NCI-H187 treated with DMSO at 0.1 percent for 48 hours (cell line): Measurements from ENCODE around the gene HLCS.
"Not testable (repeated sequence)": the region's sequence is repeated elsewhere in the genome, so short reads cannot be mapped to it uniquely, and the experiment has no call there.

Experiments
- DNase-seq: peaks from one replicate; lab custom pipeline; 2025; lab: John Stamatoyannopoulos, UW

Gene HLCS

DNA sequence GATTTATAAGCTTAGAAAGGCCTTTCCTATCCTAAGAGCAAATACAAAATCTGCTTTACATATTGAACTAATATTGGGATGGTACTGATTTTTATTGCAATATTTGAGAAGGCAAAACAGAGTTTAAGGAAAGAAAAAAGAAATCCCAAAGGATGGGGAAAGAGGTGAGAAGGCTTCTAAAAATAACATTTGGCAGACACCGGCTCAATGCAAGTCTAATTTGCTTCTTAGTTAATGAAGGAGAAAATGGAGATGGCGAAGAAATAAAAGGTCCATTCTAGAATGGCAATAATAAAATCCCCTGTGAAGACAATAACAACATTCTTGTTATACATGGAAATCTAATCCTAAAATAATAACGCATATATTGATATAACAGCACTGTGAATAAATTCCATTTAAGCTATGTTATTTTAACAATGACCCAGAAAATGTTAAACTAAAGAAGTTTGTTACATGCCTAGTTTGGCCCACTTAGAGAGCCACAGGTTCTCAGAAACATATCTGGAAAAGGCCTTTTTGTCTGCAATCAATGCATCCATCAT lies 117.7 kb downstream of the HLCS start:
- DNase-seq = no peak

DNA sequence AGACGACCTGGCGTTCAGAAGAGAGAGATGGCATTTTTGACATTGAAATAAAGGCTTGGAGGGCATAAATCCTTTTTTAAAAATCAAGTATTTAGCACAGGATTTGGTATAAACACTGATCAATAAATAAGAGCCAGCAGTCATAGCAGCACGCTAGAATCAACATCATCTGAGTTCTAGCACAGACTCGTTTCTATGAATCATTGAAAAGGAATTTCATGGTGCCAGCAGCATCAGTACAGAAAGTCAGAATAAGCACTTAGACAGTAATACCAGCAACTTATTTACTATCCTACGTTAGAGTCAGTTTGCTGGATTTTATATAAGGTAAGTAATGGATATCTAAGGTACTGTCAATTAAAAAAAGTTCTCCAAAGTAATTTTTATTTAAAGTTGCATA lies 119.3 kb downstream of the HLCS start:
- DNase-seq = no peak

DNA sequence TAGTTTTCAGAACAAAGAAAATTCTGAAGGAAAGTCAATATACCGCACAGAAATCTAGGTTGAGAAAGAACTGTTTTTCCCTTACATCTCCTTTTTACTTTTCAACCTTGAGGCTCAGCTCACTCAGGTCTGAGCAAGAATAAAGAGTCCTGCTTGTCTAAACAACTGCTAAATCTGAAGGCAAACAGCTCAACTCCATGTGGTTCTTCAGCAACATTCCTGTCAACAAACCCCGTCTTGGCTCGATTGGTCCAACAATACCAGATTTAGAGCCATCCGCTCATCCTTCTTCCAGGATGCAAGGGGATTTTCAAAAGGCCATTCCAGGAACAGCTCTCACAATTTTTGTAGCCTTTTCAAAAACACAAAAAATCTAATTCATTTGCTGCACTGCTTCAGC lies 119.8 kb downstream of the HLCS start:
- DNase-seq = no peak

DNA sequence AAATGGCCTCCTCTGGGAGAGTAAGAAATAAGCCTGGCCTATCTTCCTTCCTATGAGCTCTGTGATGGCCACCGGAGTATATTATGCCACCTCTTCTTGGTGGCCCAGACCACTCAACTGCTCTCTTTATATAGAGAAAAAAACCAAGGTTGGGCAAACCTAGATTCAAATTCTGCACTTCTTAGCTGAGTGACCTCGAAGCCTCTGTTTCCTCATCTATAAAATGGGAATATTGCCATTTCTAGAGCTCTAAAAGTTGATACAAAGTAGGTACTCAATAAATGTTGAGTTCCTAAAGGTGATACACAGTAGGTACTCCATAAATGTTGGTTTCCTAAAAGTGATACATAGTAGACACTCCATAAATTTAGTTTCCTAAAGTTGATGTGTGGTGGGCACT lies 120.7 kb downstream of the HLCS start:
- no peak for DNase-seq

DNA sequence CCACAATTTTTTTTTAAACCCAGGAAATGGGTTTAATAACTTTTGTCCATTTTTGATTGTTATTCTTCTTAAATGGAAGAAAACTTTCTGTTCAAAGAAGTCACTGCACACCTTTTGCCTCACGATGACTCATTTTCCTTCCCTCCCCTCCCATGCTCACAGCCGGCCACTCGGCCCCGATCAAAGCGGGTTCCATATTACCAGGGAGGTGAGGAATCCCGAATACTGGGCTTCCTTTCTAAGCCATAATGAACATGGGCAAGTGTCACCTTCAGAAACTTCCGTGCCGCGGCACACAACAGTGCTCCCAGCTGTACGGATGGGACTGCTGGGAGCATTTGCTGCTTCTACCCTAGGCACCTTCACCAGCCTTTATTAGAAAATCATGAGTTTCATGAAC lies 121.4 kb downstream of the HLCS start:
- DNase-seq = no peak

DNA sequence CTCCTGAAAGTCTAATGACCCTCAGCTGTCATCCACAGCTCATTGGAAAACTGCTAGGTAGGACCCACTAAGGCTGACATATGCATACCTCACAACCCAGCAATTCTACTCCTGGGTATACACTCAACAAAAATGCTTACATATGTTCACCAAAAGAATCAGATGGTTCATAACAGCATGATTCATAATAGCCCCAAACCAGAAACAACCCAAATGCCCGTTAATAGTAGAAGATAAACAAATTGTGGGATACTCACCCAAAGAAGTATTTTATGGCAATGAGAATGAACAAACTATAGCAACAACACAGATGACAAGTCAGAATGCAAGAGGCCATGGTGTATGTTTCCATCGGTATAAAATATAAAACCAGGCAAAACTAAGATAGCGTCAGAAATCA lies 124.6 kb downstream of the HLCS start:
- DNase-seq = no peak

DNA sequence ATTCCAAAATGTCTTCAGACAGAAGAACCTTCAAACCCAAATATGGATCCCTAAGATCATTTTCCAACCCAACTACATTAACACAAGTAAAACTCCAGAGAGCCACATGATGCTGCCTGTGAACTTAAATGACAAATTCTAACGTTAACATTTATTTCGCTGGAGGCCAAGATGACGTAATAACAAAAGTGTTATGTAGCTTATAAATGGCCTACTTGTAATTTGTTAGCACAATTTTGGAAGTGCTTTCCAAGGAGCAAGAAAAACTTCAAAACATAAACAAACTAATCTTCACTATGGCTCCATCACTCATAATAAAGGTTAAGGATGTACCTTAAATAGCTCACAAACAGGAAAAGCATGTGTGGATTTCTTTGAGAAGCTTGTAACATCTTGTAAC lies 126.7 kb downstream of the HLCS start:
- DNase-seq = no peak

DNA sequence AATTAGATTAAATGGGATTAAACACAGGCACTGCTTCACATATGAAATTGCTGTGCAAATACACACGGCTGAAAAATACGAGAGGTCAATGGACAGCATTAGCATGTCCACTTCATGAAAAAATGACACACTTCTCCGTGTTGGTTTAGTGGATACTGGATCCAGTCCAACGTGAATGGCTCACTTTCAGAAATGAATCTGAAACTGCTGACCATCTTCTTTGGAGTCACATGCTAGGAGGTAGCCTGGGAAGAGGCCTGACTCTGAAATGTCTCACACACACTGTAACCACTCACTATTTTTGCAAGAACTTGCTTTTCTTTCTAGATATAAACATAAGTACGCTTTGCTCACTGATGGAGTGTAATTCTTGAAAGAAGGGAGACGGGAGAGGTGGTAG lies 127.3 kb downstream of the HLCS start:
- DNase-seq = no peak

DNA sequence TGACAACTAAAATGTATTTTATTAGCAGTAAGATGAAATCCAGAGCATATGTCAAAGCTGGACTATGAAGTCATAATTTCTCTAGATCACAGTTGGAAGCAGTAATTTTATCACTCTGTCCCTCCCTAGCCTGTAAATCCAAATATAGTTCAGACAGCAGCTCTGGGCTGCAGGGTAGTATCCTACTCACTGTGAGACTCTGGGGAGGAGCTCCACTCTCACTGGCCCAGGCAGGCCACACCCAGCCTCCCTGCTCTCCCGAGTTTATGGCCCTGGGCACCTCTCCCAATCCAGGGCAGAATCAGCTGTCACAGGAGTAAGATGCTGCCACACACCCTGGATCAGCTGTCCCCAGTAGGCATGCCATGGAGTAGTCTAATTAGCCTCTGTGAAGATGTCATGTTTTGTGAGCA lies 131.1 kb downstream of the HLCS start:
- no peak for DNase-seq

DNA sequence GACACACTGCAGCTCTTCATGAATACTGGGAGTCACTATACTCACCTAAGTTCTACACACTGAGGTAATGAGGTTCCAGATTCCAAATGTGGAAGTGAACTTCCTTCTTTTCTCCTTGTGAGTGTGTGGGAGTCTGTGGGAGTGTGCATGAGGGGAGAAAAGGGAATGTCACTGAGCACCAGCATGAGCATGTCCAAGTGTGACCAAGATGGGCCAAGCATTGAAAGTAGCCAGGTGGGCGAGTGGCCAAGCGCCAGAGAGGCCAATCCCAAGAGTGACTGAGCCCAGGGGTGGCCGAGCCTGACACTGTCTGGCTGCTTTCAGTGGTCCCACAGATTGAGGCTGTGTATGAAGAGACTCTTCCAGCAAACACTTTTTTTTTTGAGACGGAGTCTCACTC lies 132.3 kb downstream of the HLCS start:
- no peak for DNase-seq

DNA sequence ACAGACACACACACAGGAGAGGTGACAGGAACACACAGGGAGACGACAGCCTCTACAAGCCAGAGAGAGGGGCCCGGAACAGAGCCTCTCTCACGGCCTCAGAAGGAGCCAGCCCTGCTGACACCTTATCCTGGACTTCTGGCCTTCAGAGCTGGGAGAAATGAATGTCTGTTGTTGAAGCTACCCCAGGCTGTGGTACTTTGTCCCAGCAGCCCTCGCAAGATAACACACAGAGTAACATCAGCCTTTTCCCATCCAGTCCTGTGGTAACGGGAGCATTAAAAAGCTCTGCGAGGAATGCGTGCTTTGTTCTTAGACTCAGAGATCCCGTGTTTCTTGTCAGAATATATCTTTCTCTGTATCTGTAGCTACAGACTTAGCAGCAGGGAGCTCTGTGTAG lies 136.4 kb downstream of the HLCS start:
- DNase-seq = no peak

DNA sequence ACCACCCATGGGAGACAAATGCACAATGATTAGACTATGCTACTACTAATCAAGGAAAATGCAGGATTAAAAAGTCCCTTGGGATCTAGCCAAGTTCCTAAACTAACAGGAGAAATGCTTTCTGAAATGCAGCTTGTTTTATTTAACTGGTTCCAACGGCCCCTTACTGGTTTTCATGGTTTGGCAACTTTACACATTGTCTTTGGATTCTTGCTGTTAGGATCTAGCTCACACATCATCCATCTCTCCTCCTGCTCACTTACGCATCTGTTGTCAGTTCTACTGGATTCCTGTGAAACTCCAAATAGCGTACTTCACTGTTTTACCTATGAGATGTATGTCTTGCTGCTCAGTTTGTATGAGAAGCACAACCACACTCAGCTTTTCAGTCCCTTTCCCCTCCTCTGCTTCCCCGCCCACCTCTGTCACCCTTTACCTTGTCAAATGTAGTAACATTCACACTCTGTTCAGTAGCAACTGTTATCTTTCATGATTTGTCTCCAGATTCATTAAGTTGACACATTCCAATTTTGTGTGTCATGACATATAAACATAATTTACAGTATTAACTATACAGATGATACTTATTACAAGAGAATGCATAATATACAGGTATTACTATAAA lies 137.5 kb downstream of the HLCS start:
- DNase-seq = no peak

DNA sequence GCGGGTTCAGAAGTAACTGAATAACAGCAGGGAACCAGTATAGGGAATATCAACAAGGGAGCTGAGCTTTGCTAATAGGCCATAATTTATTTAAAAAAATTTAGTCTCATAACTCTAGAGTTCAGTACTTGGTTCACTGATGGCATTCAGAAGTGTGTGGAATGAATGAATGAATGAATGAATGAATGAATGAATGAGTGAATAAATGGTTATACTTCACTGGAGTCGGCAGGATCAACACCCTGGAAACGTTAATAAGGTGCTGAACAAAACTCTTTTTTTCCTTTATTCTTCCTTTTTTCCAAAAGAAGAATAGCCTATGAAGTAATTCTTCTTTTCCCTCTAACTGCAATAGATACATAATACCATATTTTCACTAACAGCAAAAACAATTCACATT lies 138.3 kb downstream of the HLCS start:
- DNase-seq = no peak

DNA sequence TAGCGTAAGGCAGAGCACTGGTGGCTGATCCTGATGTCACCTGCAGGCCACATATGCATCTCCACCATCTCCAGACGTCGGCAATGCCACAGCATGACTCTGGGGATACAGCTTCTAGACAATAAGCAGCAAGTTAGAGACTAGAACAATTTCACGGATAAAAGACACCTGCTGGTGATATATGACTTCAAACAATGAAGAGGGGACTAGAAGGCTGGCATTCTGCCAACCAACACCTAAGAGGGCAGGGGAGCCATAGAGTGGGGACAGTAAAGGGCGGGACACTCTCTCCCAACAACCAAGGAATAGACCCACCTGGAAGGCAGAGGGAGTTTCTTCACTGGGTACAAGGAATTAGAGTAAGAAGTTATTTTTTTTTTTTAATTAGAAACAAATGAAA lies 140.8 kb downstream of the HLCS start:
- DNase-seq = peak; percentile 13

DNA sequence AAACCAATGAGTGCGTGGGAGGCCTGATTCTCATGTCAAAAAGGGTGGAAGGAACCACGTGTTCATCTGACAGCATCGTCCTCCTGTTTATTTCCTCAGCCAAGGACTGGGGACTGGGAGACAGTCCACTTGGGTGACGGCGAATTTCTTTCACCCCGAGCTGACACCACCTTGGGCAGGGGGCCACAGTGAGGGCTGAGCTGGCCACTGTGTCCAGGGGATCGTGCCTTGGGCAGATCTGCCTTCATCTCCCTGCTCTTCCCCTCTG lies 145.5 kb downstream of the HLCS start:
- DNase-seq = no peak

DNA sequence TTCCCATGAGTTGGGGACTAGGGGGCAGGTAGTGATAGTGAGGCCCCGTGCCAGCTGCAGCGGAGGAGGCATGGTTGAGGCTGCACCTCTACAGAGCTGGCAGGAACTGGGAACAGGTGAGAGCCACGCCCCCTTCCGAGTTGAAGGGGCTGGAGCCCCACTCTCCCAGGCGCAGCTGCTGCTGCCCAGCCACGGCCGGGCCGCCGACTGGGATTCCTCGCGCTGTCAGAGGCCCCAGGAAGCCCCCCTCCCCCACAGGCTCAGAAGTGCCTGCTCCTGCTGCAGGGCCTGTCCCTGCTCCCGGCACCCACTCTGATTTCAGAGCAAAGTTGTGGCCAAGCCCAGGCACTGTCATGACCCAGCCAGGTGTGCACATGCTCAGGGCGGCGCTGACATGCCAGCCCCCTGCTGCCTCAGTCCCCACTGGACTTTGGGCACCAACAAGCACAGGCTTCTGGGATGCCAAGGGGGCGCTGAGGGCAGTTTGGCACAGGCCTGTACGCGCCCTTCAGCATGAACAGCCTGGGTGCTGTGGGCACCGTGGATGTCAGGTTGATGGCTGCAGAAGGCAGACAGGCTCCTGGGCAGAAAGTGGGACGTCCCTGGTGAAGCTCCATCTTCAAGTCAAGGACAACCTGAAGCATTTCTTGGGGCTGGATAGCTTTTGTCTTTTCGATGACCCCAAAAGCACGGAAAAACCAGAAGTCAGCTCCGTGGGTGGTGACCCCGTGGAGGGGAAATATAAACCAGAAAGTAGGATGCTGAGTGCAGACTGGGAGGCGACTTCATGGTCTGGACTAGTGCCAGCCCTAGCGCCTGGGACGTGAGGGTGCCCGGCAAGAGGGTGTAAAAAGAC lies 146.1 kb downstream of the HLCS start:
- no peak for DNase-seq

DNA sequence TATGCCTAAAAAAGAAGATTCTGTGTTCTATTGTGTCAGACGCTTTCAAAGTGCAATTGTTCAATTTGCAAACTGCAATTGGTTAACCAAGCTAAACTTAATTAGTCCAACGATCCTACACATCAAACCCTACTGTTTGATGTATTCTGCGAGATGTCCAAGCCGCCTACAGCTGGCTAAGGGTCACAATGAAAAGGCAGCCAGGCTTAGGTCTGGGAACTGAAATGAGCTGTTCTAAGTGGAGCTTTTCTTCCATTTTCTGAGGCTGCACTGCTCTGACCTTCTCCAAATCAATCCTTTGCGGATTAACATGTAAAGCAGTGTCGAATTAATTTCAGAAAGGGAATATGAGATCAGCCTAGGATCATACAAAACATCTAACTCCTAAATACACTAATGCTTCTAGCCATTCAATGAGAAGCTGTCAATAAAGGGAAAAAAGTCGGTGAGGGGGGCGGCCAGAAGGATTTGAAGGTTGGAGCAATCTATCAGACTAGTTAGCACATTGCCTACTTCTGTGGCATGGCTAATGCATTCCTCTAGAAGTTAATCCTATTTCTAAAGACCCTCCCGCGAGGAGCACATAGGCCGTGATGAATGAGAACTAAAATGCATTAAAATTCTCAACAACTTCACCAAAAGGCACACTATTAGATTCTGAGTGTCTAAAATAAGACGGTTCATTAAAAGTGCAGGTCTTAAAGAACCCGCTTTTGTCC lies 148.6 kb downstream of the HLCS start:
- DNase-seq = no peak

DNA sequence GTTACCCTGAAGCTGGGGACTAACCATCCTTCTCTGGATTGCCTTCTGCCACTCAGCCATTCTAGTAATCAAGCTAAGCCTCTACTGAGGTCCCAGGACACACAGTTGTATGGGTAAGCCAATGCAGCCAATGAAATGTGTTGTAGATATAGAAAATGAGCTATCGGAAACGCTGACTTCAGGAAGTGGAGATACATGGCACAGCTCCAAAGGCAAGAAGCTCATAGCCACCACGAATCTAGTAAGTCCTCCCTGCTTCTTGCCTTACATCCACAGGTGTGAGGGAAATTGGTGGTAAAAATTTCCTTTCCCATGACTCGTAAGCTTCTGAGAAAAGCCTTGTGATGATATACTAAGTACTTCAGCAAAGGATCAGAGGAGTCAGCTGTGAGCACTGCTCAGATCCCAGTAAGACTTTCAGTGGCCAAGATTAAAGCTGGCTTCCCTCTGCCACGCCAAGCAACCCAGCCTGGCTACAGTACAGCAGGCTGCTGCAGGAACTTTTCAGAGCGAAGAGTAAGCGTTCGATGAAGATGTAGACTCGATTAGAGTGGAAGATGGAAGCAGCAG lies 149.8 kb downstream of the HLCS start:
- DNase-seq = no peak

DNA sequence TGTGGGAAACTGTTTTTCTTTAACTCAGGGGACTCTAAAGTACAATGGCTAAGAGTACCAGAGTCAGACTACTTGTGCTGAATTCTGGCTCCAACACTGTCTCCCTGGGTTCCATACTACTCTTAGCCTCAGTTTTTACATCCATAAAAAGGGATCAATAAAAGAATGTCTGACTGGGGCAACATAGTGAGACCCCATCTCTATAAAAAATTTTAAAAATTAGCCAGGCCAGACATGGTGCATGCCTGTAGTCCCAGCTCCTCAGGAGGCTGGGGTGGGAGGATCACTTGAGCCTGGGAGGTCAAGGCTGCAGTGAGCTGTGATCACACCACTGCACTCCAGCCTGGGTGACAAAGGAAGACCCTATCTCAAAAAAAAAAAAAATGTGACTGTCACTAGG lies 150.4 kb downstream of the HLCS start:
- DNase-seq = not testable (repeated sequence)

DNA sequence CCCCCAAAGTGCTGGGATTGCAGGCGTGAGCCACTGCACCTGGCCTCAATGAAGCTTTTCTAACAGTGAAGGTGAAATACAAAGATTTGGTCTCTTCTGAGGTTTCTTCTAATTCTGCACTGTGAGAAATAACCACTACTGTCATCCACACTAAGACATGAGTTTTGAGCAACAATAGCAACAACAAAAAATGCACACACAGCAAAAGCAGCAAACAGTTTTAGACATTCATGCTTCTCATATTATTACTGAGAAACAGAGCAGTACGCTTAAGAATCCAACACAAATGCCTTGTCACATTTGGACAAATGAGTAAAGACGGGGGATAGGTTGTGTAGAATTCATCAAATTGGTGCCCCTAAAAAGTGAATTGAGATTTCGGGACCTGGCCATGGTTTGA lies 151.2 kb downstream of the HLCS start:
- DNase-seq = no peak

DNA sequence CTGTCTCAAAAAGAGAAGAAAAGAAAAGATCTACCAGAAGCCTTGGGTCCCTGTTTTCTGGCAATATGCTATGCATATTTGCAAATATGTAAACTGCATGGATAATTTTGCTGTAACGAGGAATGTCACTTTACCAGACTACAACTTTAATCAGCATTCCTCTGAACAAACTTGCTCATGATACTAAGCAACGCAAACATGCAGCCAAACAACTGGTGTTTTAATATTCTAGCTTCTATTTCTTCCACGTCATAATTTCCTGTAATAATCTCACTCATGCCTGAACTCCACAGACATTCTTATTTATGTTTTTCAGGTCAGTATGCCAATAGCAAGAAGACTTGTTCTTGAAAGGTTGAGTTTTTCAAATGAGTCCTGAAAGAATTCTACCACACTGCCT lies 153.4 kb downstream of the HLCS start:
- no peak for DNase-seq

DNA sequence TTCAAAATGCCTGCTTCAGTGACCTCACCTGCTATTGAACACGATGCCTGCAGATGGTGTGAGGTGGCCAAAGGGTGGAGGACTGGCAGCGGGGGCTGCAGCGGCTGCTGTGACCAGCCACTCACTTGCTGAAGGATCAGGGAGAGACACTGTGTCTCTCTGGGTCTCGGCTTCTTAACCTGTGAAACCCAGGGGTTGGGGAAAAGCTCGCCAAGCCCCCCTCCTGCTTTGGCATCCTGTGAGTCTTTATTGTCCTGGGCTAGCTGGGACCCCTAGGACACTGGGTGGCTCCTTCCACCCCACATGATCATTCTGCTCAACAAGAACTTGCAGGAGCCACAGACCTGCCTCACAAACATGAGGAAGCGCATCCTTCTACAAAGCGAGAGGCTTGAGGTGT lies 154.7 kb downstream of the HLCS start:
- DNase-seq = no peak

DNA sequence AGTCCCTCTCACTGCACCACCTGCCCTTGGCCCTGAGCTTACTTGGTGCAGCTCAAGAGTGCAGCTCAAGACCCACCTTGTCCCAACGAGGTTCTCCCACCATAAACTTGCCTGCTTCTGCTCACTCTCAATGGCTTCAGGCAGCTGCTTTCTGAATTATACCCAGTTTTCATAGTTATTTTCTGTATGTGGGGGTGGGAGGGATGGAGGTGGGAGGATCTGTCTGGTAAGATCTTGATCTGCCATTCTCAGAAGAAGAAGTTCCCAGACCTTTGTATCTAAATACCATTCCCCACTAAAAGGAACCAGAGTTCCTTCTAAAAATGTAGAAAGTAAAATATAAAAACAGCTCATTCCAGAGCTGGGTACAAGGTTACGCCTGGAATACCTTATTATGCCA lies 156.0 kb downstream of the HLCS start:
- no peak for DNase-seq
